ENCODE data around the gene IFITM1. TPM values are rescaled to one million over a fixed set of nuclear protein-coding genes. Genes with fewer than 3 reads are reported as not detected.
A peak's percentile ranks its signal among the peaks of the same experiment; 100 is the strongest.
"Not testable (repeated sequence)": the region's sequence is repeated elsewhere in the genome, so short reads cannot be mapped to it uniquely, and the experiment has no call there.

Gene IFITM1
- total and polyA plus RNA-seq, 2 of the 4 experiments (the other 2 are of a cell fraction), result 24.2 to 68.9 TPM

- Histone ChIP-seq H4K5ac (ENCODE audit: low read depth, low read length) (peak overlapping the region; percentile 40), H3K27ac (ENCODE audit: insufficient read depth, low read length) (peak overlapping the region; percentile 25; the same call in 1 of the 2 replicates), H3K14ac (replicated peaks; ENCODE audit: low read depth, low read length) (peak overlapping the region; percentile 42; the same call in 1 of the 2 replicates), H4K91ac (ENCODE audit: insufficient read depth, low read depth, low read length) (0 out of 2 replicates have a peak overlapping the region, but pooled peaks have one; percentile 14), H3K4me1 (ENCODE audit: control insufficient read depth, insufficient read depth, low read length) (peaks cover 16% of the 10 kb centered on the region), H2AFZ (replicated peaks; ENCODE audit: low read length, poor library complexity) (peak overlapping the region; percentile 70), H3K18ac (ENCODE audit: low read depth, low read length) (peak overlapping the region; percentile 2; the same call in 1 of the 2 replicates), H4K8ac (ENCODE audit: low read depth in 2 of 2, low read length in 2 of 2) (peak overlapping the region; percentile 15 to 45; a peak in 2 of 4 replicates)
- H3K9me1 ChIP-seq (ENCODE audit: insufficient read depth, low read length); H3K23ac ChIP-seq (ENCODE audit: low read depth, low read length); H3K4me2 ChIP-seq (ENCODE audit: low read depth, low read length); H3K79me1 ChIP-seq (ENCODE audit: low read depth in 1 of 2, low read length in 2 of 2); DNase-seq; H3K56ac ChIP-seq (ENCODE audit: extremely low read depth, insufficient read depth, low read length); H3K9ac ChIP-seq (ENCODE audit: low read depth, low read length); intact Hi-C loops (cut with micrococcal nuclease); POLR2A ChIA-PET (ENCODE audit: unreplicated experiment); H3K9me3 ChIP-seq (ENCODE audit: control insufficient read depth, insufficient read depth, low read length); H4K20me1 ChIP-seq (ENCODE audit: insufficient read depth, low read length); ATAC-seq (ENCODE audit: low read depth); H2BK20ac ChIP-seq (ENCODE audit: low read depth, low read length); H2BK15ac ChIP-seq (ENCODE audit: low read depth, low read length); H2BK120ac ChIP-seq (ENCODE audit: low read depth, low read length); H3K4me3 ChIP-seq (ENCODE audit: insufficient read depth, low read depth, low read length); H3K36me3 ChIP-seq (ENCODE audit: control insufficient read depth, insufficient read depth, low read length); H2AK5ac ChIP-seq (ENCODE audit: low read depth, low read length); BruUV-seq (replicated peaks); H2AK9ac ChIP-seq (replicated peaks; ENCODE audit: low read depth, low read length, poor library complexity); H3K27me3 ChIP-seq (ENCODE audit: control insufficient read depth, insufficient read depth, low read length); H2BK5ac ChIP-seq (ENCODE audit: low read depth, low read length, poor library complexity, severe bottlenecking); H3K4ac ChIP-seq (ENCODE audit: low read depth, low read length); dilution Hi-C loops (cut with HindIII; ENCODE audit: low sequenced_read_pairs, unreplicated experiment); in situ Hi-C loops (cut with MboI; ENCODE audit: low sequenced_read_pairs): not testable (repeated sequence)
- TF ChIP-seq, protein P1, sequence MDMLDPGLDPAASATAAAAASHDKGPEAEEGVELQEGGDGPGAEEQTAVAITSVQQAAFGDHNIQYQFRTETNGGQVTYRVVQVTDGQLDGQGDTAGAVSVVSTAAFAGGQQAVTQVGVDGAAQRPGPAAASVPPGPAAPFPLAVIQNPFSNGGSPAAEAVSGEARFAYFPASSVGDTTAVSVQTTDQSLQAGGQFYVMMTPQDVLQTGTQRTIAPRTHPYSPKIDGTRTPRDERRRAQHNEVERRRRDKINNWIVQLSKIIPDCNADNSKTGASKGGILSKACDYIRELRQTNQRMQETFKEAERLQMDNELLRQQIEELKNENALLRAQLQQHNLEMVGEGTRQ (IDR thresholded peaks at IDR 0.05; ENCODE audit: low read depth, low read length), result peak; percentile 27; the same call in 1 of the 2 replicates
- 31% methylated on average over 3 of the region's 34 CpGs; no CpG with 5 or more reads in 1 of the 2 experiments for WGBS, 2 experiments (ENCODE audit: extremely low coverage in 2 of 2, insufficient read length in 1 of 2)
- CTCF ChIA-PET, result interaction anchor here (1.0 kb wide), 1 partner anchor 12 kb away, joined by 3 read pairs; no protein-coding TSS in a partner anchor
Observed at GRCh38 chr11:324593-325517, 11.0 kb downstream of the IFITM1 start.

Data from IMR-90 (cell line).